Mesodermal cell (in vitro differentiated cells): Measurements from ENCODE around the gene PTPRF.

Experiments used
- H3K27ac ChIP-seq: 2 replicates; pipeline ENCODE4 v1.7.0; 2013; ENCODE audit warnings: mild to moderate bottlenecking, low read depth, low read length, moderate library complexity; ENCODE audit not compliant: severe bottlenecking
- H3K36me3 ChIP-seq: 2 replicates; pipeline ENCODE4 v1.7.1; 2013; ENCODE audit warnings: mild to moderate bottlenecking, low read length, moderate library complexity; ENCODE audit not compliant: control insufficient read depth, insufficient read depth
- H3K4me1 ChIP-seq: one replicate; pipeline ENCODE4 v1.7.1; 2013; ENCODE audit warnings: mild to moderate bottlenecking, low read length; ENCODE audit not compliant: insufficient read depth, control insufficient read depth, poor library complexity, severe bottlenecking
- H3K4me3 ChIP-seq: 2 replicates; pipeline ENCODE4 v1.7.0; 2013; ENCODE audit warnings: low read length, control low read depth, mild to moderate bottlenecking; ENCODE audit not compliant: insufficient read depth, poor library complexity, severe bottlenecking; ENCODE audit errors: extremely low read depth
- H3K9me3 ChIP-seq: 2 replicates; pipeline ENCODE4 v1.7.1; 2013; ENCODE audit warnings: mild to moderate bottlenecking, low read length, moderate library complexity; ENCODE audit not compliant: control insufficient read depth
- WGBS, 2 experiments: methylation state at CpG; one replicate each; pipeline ENCODE4 v1.1.5; 2013; ENCODE audit warnings: missing lambda C conversion rate in 2 of 2; ENCODE audit not compliant: insufficient coverage in 2 of 2; 5-methylcytosine and 5-hydroxymethylcytosine counted together

The PTPRF gene

GRCh38 chr1:43570277-43570676 lies 39.6 kb downstream of the PTPRF start:
- Histone ChIP-seq H3K4me1 (peaks cover 2% of the 10 kb centered on the region), H3K36me3 (peaks cover 64% of the 10 kb centered on the region), H3K27ac (no peak overlapping the region), H3K4me3 (no peak overlapping the region), H3K9me3 (no peaks in the 10 kb centered on the region)
- 80 to 85% methylated on average over 9 of the region's 9 CpGs for WGBS, 2 experiments

GRCh38 chr1:43570715-43571114 lies 40.0 kb downstream of the PTPRF start:
- H3K27ac ChIP-seq = no peak overlapping the region
- WGBS, 2 experiments = 82 to 93% methylated on average over 13 of the region's 14 CpGs
- peaks cover 64% of the 10 kb centered on the region for H3K36me3 ChIP-seq
- no peaks in the 10 kb centered on the region for H3K4me1 ChIP-seq
- H3K9me3 ChIP-seq = no peaks in the 10 kb centered on the region
- H3K4me3 ChIP-seq = no peak overlapping the region

- no peak overlapping the region for H3K27ac ChIP-seq
- 71 to 92% methylated on average over 1 to 2 of the region's 2 CpGs for WGBS, 2 experiments
- H3K36me3 ChIP-seq = peaks cover 69% of the 10 kb centered on the region
- no peak overlapping the region for H3K4me3 ChIP-seq
- no peaks in the 10 kb centered on the region for H3K9me3 ChIP-seq
- H3K4me1 ChIP-seq = no peaks in the 10 kb centered on the region
Measured at GRCh38 chr1:43572084-43572483, 41.4 kb downstream of the PTPRF start.

GRCh38 chr1:43572538-43572937 lies 41.9 kb downstream of the PTPRF start:
- Histone ChIP-seq H3K4me1 (no peaks in the 10 kb centered on the region), H3K4me3 (no peak overlapping the region), H3K9me3 (no peaks in the 10 kb centered on the region), H3K27ac (no peak overlapping the region), H3K36me3 (peaks cover 74% of the 10 kb centered on the region)
- 96% methylated on average over 9 of the region's 9 CpGs for WGBS, 2 experiments

- H3K9me3 ChIP-seq = no peaks in the 10 kb centered on the region
- H3K4me1 ChIP-seq = no peaks in the 10 kb centered on the region
- WGBS, 2 experiments = 90 to 94% methylated on average over 8 to 9 of the region's 11 CpGs
- H3K36me3 ChIP-seq = peaks cover 81% of the 10 kb centered on the region
- H3K4me3 ChIP-seq = no peak overlapping the region
- no peak overlapping the region for H3K27ac ChIP-seq
Measured at GRCh38 chr1:43573066-43573800, 42.5 kb downstream of the PTPRF start.

- 97 to 98% methylated on average over 4 to 5 of the region's 7 CpGs for WGBS, 2 experiments
- Histone ChIP-seq H3K36me3 (peaks cover 90% of the 10 kb centered on the region), H3K4me1 (peaks cover 4% of the 10 kb centered on the region), H3K4me3 (no peak overlapping the region), H3K27ac (no peak overlapping the region), H3K9me3 (no peaks in the 10 kb centered on the region)
Measured at GRCh38 chr1:43576521-43576920, 45.8 kb downstream of the PTPRF start.

GRCh38 chr1:43577655-43578542 lies 47.2 kb downstream of the PTPRF start:
- Histone ChIP-seq H3K4me1 (peaks cover 10% of the 10 kb centered on the region), H3K36me3 (peaks cover 77% of the 10 kb centered on the region), H3K9me3 (no peaks in the 10 kb centered on the region), H3K4me3 (no peak overlapping the region), H3K27ac (no peak overlapping the region)
- 87 to 93% methylated on average over 13 to 16 of the region's 18 CpGs for WGBS, 2 experiments

- 96% methylated on average over 9 of the region's 9 CpGs for WGBS, 2 experiments
- H3K9me3 ChIP-seq = no peaks in the 10 kb centered on the region
- H3K36me3 ChIP-seq = peaks cover 75% of the 10 kb centered on the region
- H3K4me1 ChIP-seq = peaks cover 10% of the 10 kb centered on the region
- H3K4me3 ChIP-seq = no peak overlapping the region
- no peak overlapping the region for H3K27ac ChIP-seq
Measured at GRCh38 chr1:43580039-43580438, 49.4 kb downstream of the PTPRF start.

GRCh38 chr1:43582162-43582566 lies 51.5 kb downstream of the PTPRF start:
- Histone ChIP-seq H3K9me3 (no peaks in the 10 kb centered on the region), H3K4me3 (no peak overlapping the region), H3K36me3 (peaks cover 73% of the 10 kb centered on the region), H3K4me1 (peaks cover 10% of the 10 kb centered on the region), H3K27ac (no peak overlapping the region)
- WGBS, 2 experiments = 69 to 84% methylated on average over 5 of the region's 5 CpGs

GRCh38 chr1:43583058-43583457 lies 52.4 kb downstream of the PTPRF start:
- H3K9me3 ChIP-seq = no peaks in the 10 kb centered on the region
- no peak overlapping the region for H3K4me3 ChIP-seq
- peaks cover 10% of the 10 kb centered on the region for H3K4me1 ChIP-seq
- peaks cover 69% of the 10 kb centered on the region for H3K36me3 ChIP-seq
- WGBS, 2 experiments = 95 to 96% methylated on average over 12 of the region's 13 CpGs
- no peak overlapping the region for H3K27ac ChIP-seq

- Histone ChIP-seq H3K9me3 (no peaks in the 10 kb centered on the region), H3K4me1 (peaks cover 10% of the 10 kb centered on the region), H3K36me3 (peaks cover 69% of the 10 kb centered on the region), H3K27ac (no peak overlapping the region), H3K4me3 (no peak overlapping the region)
- 82 to 87% methylated on average over 7 of the region's 8 CpGs for WGBS, 2 experiments
Measured at GRCh38 chr1:43584204-43584603, 53.5 kb downstream of the PTPRF start.
